Loucy (cell line): ENCODE measurements around the gene NID1.

Experiments
- H2AFZ ChIP-seq: fragments of 200-600 bp; sonication (generic); 2 replicates; pipeline ENCODE4 v1.6.0; 2016; ENCODE audit warnings: antibody characterized with exemption, mild to moderate bottlenecking, low read length, moderate library complexity
- H3F3A ChIP-seq: fragments of 200-600 bp; 2 replicates; pipeline ENCODE4 v1.6.0; 2016; ENCODE audit warnings: antibody characterized with exemption, low read depth, mild to moderate bottlenecking
- H3K27me3 ChIP-seq: fragments of 200-600 bp; sonication (generic); 2 replicates; pipeline ENCODE4 v1.6.1; 2014; ENCODE audit warnings: low read length, mild to moderate bottlenecking; ENCODE audit not compliant: insufficient read depth, poor library complexity, severe bottlenecking
- H3K36me3 ChIP-seq: fragments of 200-600 bp; sonication (generic); 2 replicates; pipeline ENCODE4 v1.6.1; 2016; ENCODE audit warnings: low read length; ENCODE audit not compliant: insufficient read depth
- H3K4me1 ChIP-seq: fragments of 200-600 bp; sonication (generic); 2 replicates; pipeline ENCODE4 v1.5.1; 2014; ENCODE audit warnings: low read length, mild to moderate bottlenecking; ENCODE audit not compliant: insufficient read depth, poor library complexity, severe bottlenecking
- H3K4me2 ChIP-seq: fragments of 200-600 bp; sonication (generic); 2 replicates; pipeline ENCODE4 v1.6.0; 2014; ENCODE audit warnings: antibody characterized with exemption, low read length, low read depth, mild to moderate bottlenecking; ENCODE audit not compliant: poor library complexity, severe bottlenecking
- H3K4me3 ChIP-seq: fragments of 200-600 bp; sonication (generic); 2 replicates; pipeline ENCODE4 v1.5.1; 2014; ENCODE audit warnings: low read length, mild to moderate bottlenecking, mixed read lengths; ENCODE audit not compliant: poor library complexity, severe bottlenecking
- H3K79me2 ChIP-seq: fragments of 200-600 bp; sonication (generic); 2 replicates; pipeline ENCODE4 v1.6.1; 2014; ENCODE audit warnings: low read length; ENCODE audit not compliant: insufficient read depth
- H3K9ac ChIP-seq: fragments of 200-600 bp; sonication (generic); 2 replicates; pipeline ENCODE4 v1.6.0; 2014; ENCODE audit warnings: mild to moderate bottlenecking, low read depth, low read length, moderate library complexity; ENCODE audit not compliant: poor library complexity, severe bottlenecking
- H3K9me2 ChIP-seq: fragments of 200-600 bp; sonication (generic); replicated peaks from 2 replicates; pipeline ENCODE4 v1.6.1; 2016; ENCODE audit warnings: low read depth, low read length, mixed read lengths
- H3K9me3 ChIP-seq: fragments of 200-600 bp; sonication (generic); 2 replicates; pipeline ENCODE4 v1.6.1; 2014; ENCODE audit warnings: mild to moderate bottlenecking, antibody characterized with exemption, low read length, low read depth; ENCODE audit not compliant: insufficient read depth
- H4K20me1 ChIP-seq: fragments of 200-600 bp; sonication (generic); 2 replicates; pipeline ENCODE4 v1.6.0; 2014; ENCODE audit warnings: antibody characterized with exemption, low read length, mild to moderate bottlenecking; ENCODE audit not compliant: insufficient read depth, poor library complexity, severe bottlenecking
- CTCF ChIP-seq: fragments of 200-600 bp; sonication (generic); conservative IDR thresholded peaks from 2 replicates; pipeline ENCODE4 v1.5.1; 2014; ENCODE audit warnings: mild to moderate bottlenecking, antibody characterized with exemption, low read length
- EZH2phosphoT487 ChIP-seq: fragments of 200-600 bp; IDR thresholded peaks from 2 replicates; pipeline ENCODE4 v1.6.1; 2018; ENCODE audit warnings: antibody characterized with exemption, mild to moderate bottlenecking, moderate library complexity, borderline replicate concordance

The NID1 gene

DNA sequence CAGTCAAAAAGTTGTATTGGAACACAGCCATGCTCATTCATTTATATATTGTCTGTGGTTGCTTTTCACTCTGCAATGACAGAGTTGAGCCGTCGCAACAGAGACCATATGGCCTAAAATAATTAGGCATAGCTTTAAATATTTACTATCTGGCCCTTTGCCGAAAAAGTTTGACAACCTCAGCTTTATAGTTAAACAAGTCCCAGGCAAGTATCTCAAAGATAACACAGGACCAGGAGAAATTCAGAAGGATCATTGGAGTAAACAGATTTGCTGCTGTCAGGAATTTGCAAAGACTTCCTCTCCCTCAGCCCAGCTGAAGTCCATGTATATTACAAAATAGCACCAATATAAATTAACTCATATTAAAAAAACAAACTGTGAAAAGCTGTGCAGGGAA lies 34.4 kb downstream of the NID1 start:
- Histone ChIP-seq H3K36me3 (no peaks in the 10 kb centered on the region), H3K4me1 (no peaks in the 10 kb centered on the region), H3K9me3 (no peaks in the 10 kb centered on the region), H2AFZ (no peak overlapping the region), H3K9ac (no peak overlapping the region), H3K79me2 (no peaks in the 10 kb centered on the region), H3F3A (no peaks in the 10 kb centered on the region), H3K4me3 (no peak overlapping the region), H3K4me2 (no peak overlapping the region), H4K20me1 (no peaks in the 10 kb centered on the region), H3K9me2 (no peaks in the 10 kb centered on the region), H3K27me3 (no peaks in the 10 kb centered on the region)
- TF ChIP-seq CTCF (no peak), EZH2phosphoT487 (no peak)

DNA sequence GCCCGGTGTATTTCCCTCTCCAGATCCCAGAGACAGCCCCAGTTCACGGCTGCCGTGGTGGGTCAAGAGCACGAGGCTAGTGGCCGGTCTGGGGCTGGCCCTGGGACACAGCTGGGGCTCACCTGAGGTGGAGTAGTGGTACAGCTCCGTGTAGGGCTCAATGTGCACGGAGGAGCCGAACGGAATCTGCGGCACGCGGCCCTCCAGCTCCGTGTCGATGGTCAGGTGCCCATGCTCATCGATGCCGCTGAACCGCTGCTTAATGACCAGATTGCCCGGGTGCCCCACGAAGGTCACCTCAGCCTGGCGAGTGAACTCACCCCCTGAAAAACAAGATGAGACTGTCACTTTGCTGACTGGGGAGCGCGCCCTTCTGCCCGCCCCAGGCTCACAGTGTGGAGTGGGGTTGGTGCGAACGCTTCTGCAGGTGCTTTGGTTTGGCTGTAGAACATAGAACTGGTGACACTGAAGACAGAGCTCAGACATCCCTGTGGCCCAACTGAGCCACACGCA lies 35.4 kb downstream of the NID1 start:
- H4K20me1 ChIP-seq = no peaks in the 10 kb centered on the region
- no peaks in the 10 kb centered on the region for H3K9me3 ChIP-seq
- no peak overlapping the region for H3K4me3 ChIP-seq
- no peak overlapping the region for H3K9ac ChIP-seq
- H3K79me2 ChIP-seq = no peaks in the 10 kb centered on the region
- no peaks in the 10 kb centered on the region for H3K4me1 ChIP-seq
- H2AFZ ChIP-seq = no peak overlapping the region
- H3K36me3 ChIP-seq = no peaks in the 10 kb centered on the region
- H3F3A ChIP-seq = no peaks in the 10 kb centered on the region
- no peaks in the 10 kb centered on the region for H3K9me2 ChIP-seq
- H3K4me2 ChIP-seq = no peak overlapping the region
- TF ChIP-seq CTCF = no peak
- no peak for TF ChIP-seq EZH2phosphoT487
- no peaks in the 10 kb centered on the region for H3K27me3 ChIP-seq

- H4K20me1 ChIP-seq = no peaks in the 10 kb centered on the region
- peak overlapping the region; percentile 26; the same call in 1 of the 2 replicates for H2AFZ ChIP-seq
- H3K4me1 ChIP-seq = no peaks in the 10 kb centered on the region
- no peaks in the 10 kb centered on the region for H3K9me3 ChIP-seq
- H3K79me2 ChIP-seq = no peaks in the 10 kb centered on the region
- H3K27me3 ChIP-seq = no peaks in the 10 kb centered on the region
- TF ChIP-seq CTCF (no peak), EZH2phosphoT487 (no peak)
- H3K4me2 ChIP-seq = no peak overlapping the region
- H3F3A ChIP-seq = no peaks in the 10 kb centered on the region
- no peaks in the 10 kb centered on the region for H3K36me3 ChIP-seq
- no peak overlapping the region for H3K9ac ChIP-seq
- H3K4me3 ChIP-seq = no peak overlapping the region
- H3K9me2 ChIP-seq = no peaks in the 10 kb centered on the region
These were observed 37.8 kb downstream of the NID1 start for GRCh38 chr1:236027104-236027503.
